ENCODE measurements around the gene KCNN4. TPM values are rescaled to one million over a fixed set of nuclear protein-coding genes. Genes with fewer than 3 reads are reported as not detected.

KCNN4 gene
- polyA plus RNA-seq, 4 donors: 0.90 to 2.6 (median 2.2) TPM

GRCh38 chr19:43721469-43722048 is 59.2 kb downstream of the KCNN4 start:
- no peak for DNase-seq (ENCODE audit: low read depth in 4 of 4, low spot score in 2 of 4)

GRCh38 chr19:43720936-43721335 is 59.8 kb downstream of the KCNN4 start:
- DNase-seq (ENCODE audit: low read depth in 4 of 4, low spot score in 2 of 4): no peak

- no peak for DNase-seq (ENCODE audit: low read depth in 4 of 4, low spot score in 2 of 4)
Observed at GRCh38 chr19:43719918-43720317, 60.9 kb downstream of the KCNN4 start.

- DNase-seq (ENCODE audit: low read depth in 4 of 4, low spot score in 2 of 4): no peak
Observed at GRCh38 chr19:43719378-43719868, 61.4 kb downstream of the KCNN4 start.

GRCh38 chr19:43718627-43719377 is 62.0 kb downstream of the KCNN4 start:
- DNase-seq (ENCODE audit: low read depth in 4 of 4, low spot score in 2 of 4): no peak

Other genes starting within 250 kb of the KCNN4 start
- gene ZNF575, start 247.8 kb downstream of the KCNN4 start, polyA plus RNA-seq (ENCODE audit: insufficient read length in 4 of 4): 1 to 10 TPM; 1.9 to 3.4 (median 2.4) TPM
- 10 to 100 TPM; 61.7 to 75.0 (median 62.2) TPM for gene XRCC1, start 205.4 kb downstream of the KCNN4 start, polyA plus RNA-seq (ENCODE audit: insufficient read length in 4 of 4)
- gene PINLYP, start 205.2 kb downstream of the KCNN4 start, polyA plus RNA-seq (ENCODE audit: insufficient read length in 4 of 4): 10 to 100 TPM; 17.8 to 25.7 (median 18.7) TPM
- 10 to 100 TPM; 10.6 to 22.6 (median 16.5) TPM for gene IRGQ, start 184.8 kb downstream of the KCNN4 start, polyA plus RNA-seq (ENCODE audit: insufficient read length in 4 of 4)
- gene ZNF576, start 184.4 kb downstream of the KCNN4 start, polyA plus RNA-seq (ENCODE audit: insufficient read length in 4 of 4): 10 to 100 TPM; 10.8 to 17.6 (median 13.7) TPM
- 1 to 10 TPM in 2 of 4 donors, under 1 TPM in 2; 0.31 to 2.4 (median 1.2) TPM for gene SRRM5, start 168.9 kb downstream of the KCNN4 start, polyA plus RNA-seq (ENCODE audit: insufficient read length in 4 of 4)
- gene ZNF428, start 161.3 kb downstream of the KCNN4 start, polyA plus RNA-seq (ENCODE audit: insufficient read length in 4 of 4): 100 to 1,000 TPM in 3 of 4 donors, 10 to 100 TPM in 1; 85.7 to 145 (median 117) TPM
- 10 to 100 TPM; 43.2 to 56.9 (median 54.9) TPM for gene CADM4, start 141.1 kb downstream of the KCNN4 start, polyA plus RNA-seq (ENCODE audit: insufficient read length in 4 of 4)
- 10 to 100 TPM in 2 of 4 donors, 1 to 10 TPM in 2; 6.7 to 14.2 (median 10.4) TPM for gene PLAUR, start 110.8 kb downstream of the KCNN4 start, polyA plus RNA-seq (ENCODE audit: insufficient read length in 4 of 4)
- not detected for gene IRGC, start 64.9 kb downstream of the KCNN4 start, polyA plus RNA-seq (ENCODE audit: insufficient read length in 4 of 4)
- gene SMG9, start 26.0 kb downstream of the KCNN4 start, polyA plus RNA-seq (ENCODE audit: insufficient read length in 4 of 4): 10 to 100 TPM; 35.7 to 77.9 (median 58.0) TPM
- gene LYPD5, start 21.5 kb upstream of the KCNN4 start, polyA plus RNA-seq (ENCODE audit: insufficient read length in 4 of 4): under 1 TPM; 0.29 to 0.56 (median 0.40) TPM
- 10 to 100 TPM; 12.0 to 22.0 (median 15.3) TPM for gene ZNF283, start 46.3 kb upstream of the KCNN4 start, polyA plus RNA-seq (ENCODE audit: insufficient read length in 4 of 4)
- 10 to 100 TPM in 3 of 4 donors, 1 to 10 TPM in 1; 9.8 to 17.2 (median 12.1) TPM for gene ZNF404, start 103.0 kb upstream of the KCNN4 start, polyA plus RNA-seq (ENCODE audit: insufficient read length in 4 of 4)
- gene ZNF45, start 154.3 kb upstream of the KCNN4 start, polyA plus RNA-seq (ENCODE audit: insufficient read length in 4 of 4): 10 to 100 TPM; 24.6 to 30.4 (median 26.9) TPM
- 1 to 10 TPM; 4.2 to 9.1 (median 6.7) TPM for gene ZNF221, start 170.3 kb upstream of the KCNN4 start, polyA plus RNA-seq (ENCODE audit: insufficient read length in 4 of 4)
- 10 to 100 TPM; 14.0 to 17.6 (median 14.9) TPM for gene ZNF155, start 203.2 kb upstream of the KCNN4 start, polyA plus RNA-seq (ENCODE audit: insufficient read length in 4 of 4)
- 1 to 10 TPM; 5.7 to 7.8 (median 7.4) TPM for gene ZNF230, start 222.0 kb upstream of the KCNN4 start, polyA plus RNA-seq (ENCODE audit: insufficient read length in 4 of 4)
- gene ZNF222, start 244.4 kb upstream of the KCNN4 start, polyA plus RNA-seq (ENCODE audit: insufficient read length in 4 of 4): 1 to 10 TPM; 7.4 to 9.9 (median 8.8) TPM

All from left renal cortex interstitium (tissue), 4 donors.